ENCODE measurements around the gene EFCC1. TPM values are rescaled to one million over a fixed set of nuclear protein-coding genes. Genes with fewer than 3 reads are reported as not detected.

Gene EFCC1
- total RNA-seq, 6 experiments from 2014 or later: 0.25 to 1.5 (median 0.39) TPM

- no peak overlapping the region for H3K27ac ChIP-seq
These were observed 22.8 kb downstream of the EFCC1 start for GRCh38 chr3:129023909-129024308.

GRCh38 chr3:129025108-129025507 lies 24.0 kb downstream of the EFCC1 start:
- H3K9me3 ChIP-seq: no peaks in the 10 kb centered on the region
- no peak overlapping the region for H3K4me3 ChIP-seq
- WGBS (ENCODE audit: insufficient coverage, low coverage, low lambda C conversion rate, missing lambda C conversion rate): 76% methylated on average over 11 of the region's 15 CpGs
- no peaks in the 10 kb centered on the region for H3K36me3 ChIP-seq
- DNase-seq (no peak), ATAC-seq (no peak)
- H3K27me3 ChIP-seq: no peaks in the 10 kb centered on the region
- peaks cover 0 to 7% (median 0%) of the 10 kb centered on the region in 4 donors for H3K4me1 ChIP-seq
- no peak for TF ChIP-seq CTCF (IDR thresholded peaks at IDR 0.05)
- TF ChIP-seq POLR2A (IDR thresholded peaks at IDR 0.05): no peak
- no peak overlapping the region for H3K27ac ChIP-seq
- intact Hi-C loops (cut with DNase I): no loop called here

More at GRCh38 chr3:129023909-129024308, 22.8 kb downstream of the EFCC1 start:
- Histone ChIP-seq H3K9me3 (no peaks in the 10 kb centered on the region), H3K4me3 (no peak overlapping the region), H3K27me3 (no peaks in the 10 kb centered on the region), H3K4me1 (peaks cover 0 to 7% (median 0%) of the 10 kb centered on the region in 4 donors), H3K36me3 (no peaks in the 10 kb centered on the region)
- TF ChIP-seq CTCF (IDR thresholded peaks at IDR 0.05) (peak; percentile 23 to 42 (median 32)), POLR2A (IDR thresholded peaks at IDR 0.05) (no peak)
- ATAC-seq (peak in 3 of 4 donors; percentile 29 to 53 (median 39)), DNase-seq (no peak)
- intact Hi-C loops (cut with DNase I): no loop called here
- 54% methylated on average over 2 of the region's 2 CpGs for WGBS (ENCODE audit: insufficient coverage, low coverage, low lambda C conversion rate, missing lambda C conversion rate)

GRCh38 chr3:129025691-129026435 lies 24.8 kb downstream of the EFCC1 start:
- H3K27me3 ChIP-seq: no peaks in the 10 kb centered on the region
- no peak overlapping the region for H3K4me3 ChIP-seq
- no peaks in the 10 kb centered on the region for H3K36me3 ChIP-seq
- no peaks in the 10 kb centered on the region for H3K9me3 ChIP-seq
- no peak for TF ChIP-seq CTCF (IDR thresholded peaks at IDR 0.05)
- TF ChIP-seq POLR2A (IDR thresholded peaks at IDR 0.05): no peak
- H3K4me1 ChIP-seq: peaks cover 0 to 7% (median 0%) of the 10 kb centered on the region in 4 donors
- WGBS (ENCODE audit: insufficient coverage, low coverage, low lambda C conversion rate, missing lambda C conversion rate): 66% methylated on average over 5 of the region's 8 CpGs
- H3K27ac ChIP-seq: no peak overlapping the region
- intact Hi-C loops (cut with DNase I): no loop called here
- DNase-seq (no peak), ATAC-seq (peak in 2 of 4 donors; percentile 17 to 19)

- DNase-seq: peak; percentile 85 to 90 (median 87)
- H3K9me3 ChIP-seq: no peaks in the 10 kb centered on the region
- H3K27ac ChIP-seq: peak overlapping the region in 2 of 3 donors; percentile 27 to 40
- ATAC-seq: peak; percentile 96 to 98 (median 96)
- peak overlapping the region; percentile 35 to 44 (median 41) for H3K4me3 ChIP-seq
- H3K4me1 ChIP-seq: peaks cover 0 to 7% (median 0%) of the 10 kb centered on the region in 4 donors
- no peaks in the 10 kb centered on the region for H3K36me3 ChIP-seq
- WGBS (ENCODE audit: insufficient coverage, low coverage, low lambda C conversion rate, missing lambda C conversion rate): 8% methylated on average over 13 of the region's 54 CpGs
- TF ChIP-seq CTCF (IDR thresholded peaks at IDR 0.05) (peak; percentile 48 to 68 (median 58)), POLR2A (IDR thresholded peaks at IDR 0.05) (peak; percentile 20)
- intact Hi-C loops (cut with DNase I): no loop called here
- no peaks in the 10 kb centered on the region for H3K27me3 ChIP-seq
These were observed 25.8 kb downstream of the EFCC1 start for GRCh38 chr3:129026728-129027543.
